Liver (tissue), 9 donors: ENCODE results near the gene RIT2. TPM values are rescaled to one million over a fixed set of nuclear protein-coding genes. Genes with fewer than 3 reads are reported as not detected.

Source experiments
- DNase-seq: peaks from one replicate; pipeline ENCODE4 v3.0.0-alpha.2; 2017; ENCODE audit warnings: low spot score
- H3K27ac ChIP-seq, 2 donors: one replicate each; pipeline ENCODE4 v1.7.0; 2013; ENCODE audit warnings: inconsistent platforms in 2 of 2, low read length in 2 of 2, control low read depth in 1 of 2, low read depth in 1 of 2, mild to moderate bottlenecking in 1 of 2
- H3K27me3 ChIP-seq, 4 donors: one replicate each; pipeline versions ENCODE4 v1.6.1 to v1.7.0; 2013; ENCODE audit warnings: low read length in 3 of 4, inconsistent platforms in 1 of 4, mild to moderate bottlenecking in 1 of 4, moderate library complexity in 1 of 4; ENCODE audit not compliant: control insufficient read depth in 4 of 4, insufficient read depth in 4 of 4
- H3K36me3 ChIP-seq, 4 donors: one replicate each; pipeline versions ENCODE4 v1.6.1 to v1.7.0; 2013; ENCODE audit warnings: low read length in 3 of 4, mild to moderate bottlenecking in 3 of 4, low read depth in 1 of 4, moderate library complexity in 1 of 4; ENCODE audit not compliant: control insufficient read depth in 4 of 4, insufficient read depth in 3 of 4
- H3K4me1 ChIP-seq, 4 donors: one replicate each; pipeline versions ENCODE4 v1.6.1 to v1.7.0; 2013; ENCODE audit warnings: low read length in 3 of 4, mild to moderate bottlenecking in 3 of 4, moderate library complexity in 1 of 4; ENCODE audit not compliant: control insufficient read depth in 4 of 4, insufficient read depth in 4 of 4
- H3K4me3 ChIP-seq, 3 donors: one replicate each; pipeline versions ENCODE4 v1.6.1 to v1.7.0; 2013; ENCODE audit warnings: low read length in 3 of 3, control low read depth in 1 of 3, low read depth in 1 of 3, mild to moderate bottlenecking in 1 of 3
- H3K9ac ChIP-seq, 2 donors: one replicate each; pipeline ENCODE4 v1.7.0; 2013; ENCODE audit warnings: low read length in 2 of 2, mild to moderate bottlenecking in 2 of 2, moderate library complexity in 2 of 2, control low read depth in 1 of 2, low read depth in 1 of 2
- H3K9me3 ChIP-seq, 4 donors: one replicate each; pipeline versions ENCODE4 v1.6.1 to v1.7.0; 2013; ENCODE audit warnings: low read length in 3 of 4; ENCODE audit not compliant: control insufficient read depth in 4 of 4
- EGR1 ChIP-seq, 2 donors: IDR thresholded peaks; 2 replicates each; pipeline ENCODE4 v1.6.1; 2016 to 2018; ENCODE audit warnings: antibody characterized with exemption in 2 of 2, low read depth in 2 of 2
- FOXA1 ChIP-seq: IDR thresholded peaks from 2 replicates; pipeline ENCODE4 v1.6.1; 2016; ENCODE audit warnings: antibody characterized with exemption
- FOXA2 ChIP-seq: IDR thresholded peaks from 2 replicates; pipeline ENCODE4 v1.6.1; 2016; ENCODE audit warnings: antibody characterized with exemption
- GABPA ChIP-seq, 2 donors: IDR thresholded peaks in 1 of 2; conservative IDR thresholded peaks in 1 of 2; 2 replicates each; pipeline ENCODE4 v1.6.1; 2016; ENCODE audit warnings: antibody characterized with exemption in 2 of 2, mild to moderate bottlenecking in 1 of 2, moderate library complexity in 1 of 2
- HNF4A ChIP-seq, 2 donors: conservative IDR thresholded peaks; 2 replicates each; pipeline ENCODE4 v1.6.1; 2016; ENCODE audit warnings: antibody characterized with exemption in 2 of 2, mild to moderate bottlenecking in 2 of 2
- SP1 ChIP-seq: IDR thresholded peaks from 2 replicates; pipeline ENCODE4 v1.6.1; 2018; ENCODE audit warnings: antibody characterized with exemption, mild to moderate bottlenecking
- YY1 ChIP-seq: IDR thresholded peaks from 2 replicates; pipeline ENCODE4 v1.6.1; 2016; ENCODE audit warnings: antibody characterized with exemption, mild to moderate bottlenecking
- WGBS: extraction: QIAGEN DNeasy Blood & Tissue Kit; methylation state at CpG from one replicate; pipeline ENCODE4 v1.1.7; 2013; 5-methylcytosine and 5-hydroxymethylcytosine counted together
- polyA plus RNA-seq, 2 donors: library from polyadenylated mRNA; stranded (reverse) in 1 of 2; unstranded in 1 of 2; fragments of 200-250 nt in 1 of 2; fragments of >200 nt in 1 of 2; fragmentation: Nextera tagmentation in 1 of 2; extraction: Ambion mirVana in 1 of 2; gene quantifications; one replicate each; pipeline versions ENCODE4 v1.2.1 to v1.2.3, GENCODE V29; 2013 to 2015
- total RNA-seq, 2 donors: library from RNA; depleted of rRNA; stranded (reverse); fragments of >200 nt; gene quantifications; one replicate each; pipeline ENCODE4 v1.2.3, GENCODE V29; 2014
- TF ChIP-seq, protein P1 (sequence below): IDR thresholded peaks from 2 replicates; pipeline ENCODE4 v1.6.1; 2016; ENCODE audit warnings: antibody characterized with exemption, mild to moderate bottlenecking
- TF ChIP-seq, protein P2 (sequence below): IDR thresholded peaks from 2 replicates; pipeline ENCODE4 v1.6.1; 2016; ENCODE audit warnings: antibody characterized with exemption
- TF ChIP-seq, protein P3 (sequence below): IDR thresholded peaks from 2 replicates; pipeline ENCODE4 v1.6.1; 2016; ENCODE audit warnings: antibody characterized with exemption
- TF ChIP-seq, protein P4 (sequence below): IDR thresholded peaks from 2 replicates; pipeline ENCODE4 v1.6.1; 2016; ENCODE audit warnings: antibody characterized with exemption
- donor health status: healthy.
- donor health status: healthy.
- donor health status: healthy.
- donor health status: healthy.
- donor health status: healthy.

The RIT2 gene
- total and polyA plus RNA-seq, 4 donors = not detected

DNA sequence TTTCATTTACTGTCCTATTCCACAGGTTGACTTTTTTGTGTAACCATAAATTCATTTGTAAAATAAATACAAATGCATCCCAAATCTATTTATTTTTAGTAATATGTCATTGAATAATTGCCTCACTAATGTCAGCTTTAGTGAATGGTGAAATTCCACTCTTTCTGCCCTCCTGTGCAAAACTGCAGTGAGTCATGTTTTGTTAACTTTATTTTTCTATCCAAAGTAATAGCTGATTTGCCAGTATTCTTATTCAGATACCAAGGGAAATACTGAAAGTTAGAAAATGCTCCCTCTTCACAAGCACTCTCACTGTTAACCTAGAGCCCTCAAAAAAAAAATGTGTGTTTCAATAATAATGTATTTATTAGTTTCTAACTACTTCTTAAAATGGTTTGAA, 322.8 kb downstream of the RIT2 start (continued):
- TF ChIP-seq, protein P1, sequence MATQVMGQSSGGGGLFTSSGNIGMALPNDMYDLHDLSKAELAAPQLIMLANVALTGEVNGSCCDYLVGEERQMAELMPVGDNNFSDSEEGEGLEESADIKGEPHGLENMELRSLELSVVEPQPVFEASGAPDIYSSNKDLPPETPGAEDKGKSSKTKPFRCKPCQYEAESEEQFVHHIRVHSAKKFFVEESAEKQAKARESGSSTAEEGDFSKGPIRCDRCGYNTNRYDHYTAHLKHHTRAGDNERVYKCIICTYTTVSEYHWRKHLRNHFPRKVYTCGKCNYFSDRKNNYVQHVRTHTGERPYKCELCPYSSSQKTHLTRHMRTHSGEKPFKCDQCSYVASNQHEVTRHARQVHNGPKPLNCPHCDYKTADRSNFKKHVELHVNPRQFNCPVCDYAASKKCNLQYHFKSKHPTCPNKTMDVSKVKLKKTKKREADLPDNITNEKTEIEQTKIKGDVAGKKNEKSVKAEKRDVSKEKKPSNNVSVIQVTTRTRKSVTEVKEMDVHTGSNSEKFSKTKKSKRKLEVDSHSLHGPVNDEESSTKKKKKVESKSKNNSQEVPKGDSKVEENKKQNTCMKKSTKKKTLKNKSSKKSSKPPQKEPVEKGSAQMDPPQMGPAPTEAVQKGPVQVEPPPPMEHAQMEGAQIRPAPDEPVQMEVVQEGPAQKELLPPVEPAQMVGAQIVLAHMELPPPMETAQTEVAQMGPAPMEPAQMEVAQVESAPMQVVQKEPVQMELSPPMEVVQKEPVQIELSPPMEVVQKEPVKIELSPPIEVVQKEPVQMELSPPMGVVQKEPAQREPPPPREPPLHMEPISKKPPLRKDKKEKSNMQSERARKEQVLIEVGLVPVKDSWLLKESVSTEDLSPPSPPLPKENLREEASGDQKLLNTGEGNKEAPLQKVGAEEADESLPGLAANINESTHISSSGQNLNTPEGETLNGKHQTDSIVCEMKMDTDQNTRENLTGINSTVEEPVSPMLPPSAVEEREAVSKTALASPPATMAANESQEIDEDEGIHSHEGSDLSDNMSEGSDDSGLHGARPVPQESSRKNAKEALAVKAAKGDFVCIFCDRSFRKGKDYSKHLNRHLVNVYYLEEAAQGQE = no peak
- TF ChIP-seq FOXA1 (no peak), EGR1 (IDR thresholded peaks at IDR 0.05; ENCODE audit: low read depth in 2 of 2) (no peak), GABPA (IDR thresholded peaks at IDR 0.05 in 1 of 2, conservative IDR thresholded peaks at IDR 0.05 in 1 of 2) (no peak), SP1 (no peak), YY1 (no peak), FOXA2 (no peak)
- TF ChIP-seq, protein P2, sequence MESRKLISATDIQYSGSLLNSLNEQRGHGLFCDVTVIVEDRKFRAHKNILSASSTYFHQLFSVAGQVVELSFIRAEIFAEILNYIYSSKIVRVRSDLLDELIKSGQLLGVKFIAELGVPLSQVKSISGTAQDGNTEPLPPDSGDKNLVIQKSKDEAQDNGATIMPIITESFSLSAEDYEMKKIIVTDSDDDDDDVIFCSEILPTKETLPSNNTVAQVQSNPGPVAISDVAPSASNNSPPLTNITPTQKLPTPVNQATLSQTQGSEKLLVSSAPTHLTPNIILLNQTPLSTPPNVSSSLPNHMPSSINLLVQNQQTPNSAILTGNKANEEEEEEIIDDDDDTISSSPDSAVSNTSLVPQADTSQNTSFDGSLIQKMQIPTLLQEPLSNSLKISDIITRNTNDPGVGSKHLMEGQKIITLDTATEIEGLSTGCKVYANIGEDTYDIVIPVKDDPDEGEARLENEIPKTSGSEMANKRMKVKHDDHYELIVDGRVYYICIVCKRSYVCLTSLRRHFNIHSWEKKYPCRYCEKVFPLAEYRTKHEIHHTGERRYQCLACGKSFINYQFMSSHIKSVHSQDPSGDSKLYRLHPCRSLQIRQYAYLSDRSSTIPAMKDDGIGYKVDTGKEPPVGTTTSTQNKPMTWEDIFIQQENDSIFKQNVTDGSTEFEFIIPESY = no peak

DNA sequence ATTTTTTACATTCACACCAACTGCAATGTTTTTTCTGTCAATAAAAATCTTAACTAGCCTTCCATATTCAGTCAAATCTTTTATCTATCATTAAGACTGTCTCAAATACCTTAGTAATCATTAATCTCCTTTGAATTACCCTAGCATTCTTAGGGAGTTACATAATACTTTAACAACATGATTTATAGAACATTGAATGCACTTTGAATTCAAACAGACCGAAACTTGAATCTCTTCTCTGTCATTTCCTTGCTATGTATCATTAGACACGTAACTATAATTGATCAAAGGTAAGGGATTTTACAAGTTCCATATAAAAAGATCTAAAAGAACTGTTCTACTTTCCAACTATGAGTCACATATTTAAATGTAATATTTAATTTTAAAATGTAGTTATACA, 330.9 kb downstream of the RIT2 start:
- Histone ChIP-seq H3K9ac (no peak overlapping the region), H3K4me1 (no peaks in the 10 kb centered on the region), H3K36me3 (no peaks in the 10 kb centered on the region), H3K27ac (no peak overlapping the region), H3K4me3 (no peak overlapping the region), H3K9me3 (no peaks in the 10 kb centered on the region), H3K27me3 (no peaks in the 10 kb centered on the region)
- 57% methylated on average over 2 of the region's 2 CpGs for WGBS
- DNase-seq = no peak
- no peak for TF ChIP-seq HNF4A (conservative IDR thresholded peaks at IDR 0.05)
- TF ChIP-seq, protein P3, sequence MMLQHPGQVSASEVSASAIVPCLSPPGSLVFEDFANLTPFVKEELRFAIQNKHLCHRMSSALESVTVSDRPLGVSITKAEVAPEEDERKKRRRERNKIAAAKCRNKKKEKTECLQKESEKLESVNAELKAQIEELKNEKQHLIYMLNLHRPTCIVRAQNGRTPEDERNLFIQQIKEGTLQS = no peak

DNA sequence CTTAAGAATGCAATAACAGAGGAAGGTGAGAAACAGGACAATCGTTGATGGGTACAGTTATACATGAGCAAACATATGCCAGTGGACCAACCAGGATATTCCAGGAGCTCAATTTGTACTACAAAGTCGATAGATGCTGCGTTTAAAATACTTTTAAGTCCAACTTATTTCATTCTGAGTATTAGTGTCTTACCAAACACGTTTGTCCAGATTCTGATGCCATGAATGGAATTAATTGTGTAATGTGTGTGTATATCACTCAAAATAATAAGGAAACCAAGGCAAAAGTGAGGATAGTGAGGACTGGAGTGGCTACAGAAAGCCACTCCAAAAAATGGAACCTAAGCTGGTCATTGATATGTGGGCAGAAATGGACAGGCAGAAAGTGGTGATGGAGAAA, 332.6 kb downstream of the RIT2 start:
- WGBS = 73% methylated on average over 4 of the region's 4 CpGs
- TF ChIP-seq, protein P4, sequence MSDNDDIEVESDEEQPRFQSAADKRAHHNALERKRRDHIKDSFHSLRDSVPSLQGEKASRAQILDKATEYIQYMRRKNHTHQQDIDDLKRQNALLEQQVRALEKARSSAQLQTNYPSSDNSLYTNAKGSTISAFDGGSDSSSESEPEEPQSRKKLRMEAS = no peak
- TF ChIP-seq EGR1 (IDR thresholded peaks at IDR 0.05; ENCODE audit: low read depth in 2 of 2) (no peak), YY1 (no peak), GABPA (IDR thresholded peaks at IDR 0.05 in 1 of 2, conservative IDR thresholded peaks at IDR 0.05 in 1 of 2) (no peak), FOXA1 (no peak)
- TF ChIP-seq, protein P1 = no peak
- H3K4me1 ChIP-seq = no peaks in the 10 kb centered on the region

More for the DNA sequence above, 332.6 kb downstream of the RIT2 start:
- DNase-seq = no peak
- Histone ChIP-seq H3K9ac (no peak overlapping the region), H3K36me3 (no peaks in the 10 kb centered on the region), H3K9me3 (no peaks in the 10 kb centered on the region), H3K4me3 (no peak overlapping the region), H3K27ac (no peak overlapping the region), H3K27me3 (no peaks in the 10 kb centered on the region)
